GM19025 (cell line): Measurements from ENCODE around the gene TUBA3D.
A peak's percentile ranks its signal among the peaks of the same experiment; 100 is the strongest.
"Not testable (repeated sequence)": the region's sequence is repeated elsewhere in the genome, so short reads cannot be mapped to it uniquely, and the experiment has no call there.

Source experiments
- ATAC-seq: cut with Tn5 transposase; IDR thresholded peaks from one replicate; pipeline ENCODE4 v1.9.1; 2021; ENCODE audit warnings: mild to moderate bottlenecking, low read depth, moderate library complexity; ENCODE audit not compliant: unreplicated experiment

Gene TUBA3D

GRCh38 chr2:131511969-131512870 is 36.3 kb downstream of the TUBA3D start:
- ATAC-seq = not testable (repeated sequence)

DNA sequence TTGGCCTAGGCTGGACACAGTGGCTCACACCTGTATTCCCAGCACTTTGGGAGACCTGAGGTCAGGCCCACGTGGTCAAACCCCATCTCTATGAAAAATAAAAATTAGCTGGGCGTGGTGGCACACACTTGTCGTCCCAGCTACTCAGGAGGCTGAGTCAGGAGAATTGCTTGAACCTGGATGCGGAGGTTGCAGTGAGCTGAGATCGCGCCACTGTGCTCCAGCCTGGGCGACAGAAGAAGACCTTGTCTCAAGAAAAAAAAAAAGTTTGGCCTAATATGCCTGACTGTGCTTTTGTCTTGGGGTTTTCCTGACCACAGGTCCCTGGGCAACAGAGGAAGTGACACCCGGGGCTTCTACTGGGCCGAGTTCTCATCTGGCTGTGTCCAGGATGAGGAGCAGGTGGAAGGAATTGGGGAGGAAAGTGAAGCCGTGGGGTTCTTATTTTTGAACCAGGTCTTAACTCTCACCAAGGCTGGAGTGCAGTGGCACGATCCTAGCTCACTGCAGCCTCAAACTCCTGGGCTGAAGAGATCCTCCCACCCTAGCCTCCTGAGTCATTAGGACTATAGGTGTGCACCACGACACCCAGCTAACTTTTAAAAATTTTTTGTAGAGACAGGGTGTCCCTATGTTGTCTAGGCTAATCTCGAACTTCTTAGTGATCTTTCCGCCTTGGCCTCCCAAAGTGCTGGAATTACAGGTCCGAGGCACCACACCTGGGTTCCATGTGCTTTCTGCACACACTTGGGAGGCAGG is 38.7 kb downstream of the TUBA3D start:
- peak; percentile 80 for ATAC-seq

- ATAC-seq = not testable (repeated sequence)
Observed at GRCh38 chr2:131515235-131515634, 39.3 kb downstream of the TUBA3D start.

GRCh38 chr2:131516011-131516410 is 40.1 kb downstream of the TUBA3D start:
- ATAC-seq = no peak

- not testable (repeated sequence) for ATAC-seq
Observed at GRCh38 chr2:131516621-131517020, 40.7 kb downstream of the TUBA3D start.

DNA sequence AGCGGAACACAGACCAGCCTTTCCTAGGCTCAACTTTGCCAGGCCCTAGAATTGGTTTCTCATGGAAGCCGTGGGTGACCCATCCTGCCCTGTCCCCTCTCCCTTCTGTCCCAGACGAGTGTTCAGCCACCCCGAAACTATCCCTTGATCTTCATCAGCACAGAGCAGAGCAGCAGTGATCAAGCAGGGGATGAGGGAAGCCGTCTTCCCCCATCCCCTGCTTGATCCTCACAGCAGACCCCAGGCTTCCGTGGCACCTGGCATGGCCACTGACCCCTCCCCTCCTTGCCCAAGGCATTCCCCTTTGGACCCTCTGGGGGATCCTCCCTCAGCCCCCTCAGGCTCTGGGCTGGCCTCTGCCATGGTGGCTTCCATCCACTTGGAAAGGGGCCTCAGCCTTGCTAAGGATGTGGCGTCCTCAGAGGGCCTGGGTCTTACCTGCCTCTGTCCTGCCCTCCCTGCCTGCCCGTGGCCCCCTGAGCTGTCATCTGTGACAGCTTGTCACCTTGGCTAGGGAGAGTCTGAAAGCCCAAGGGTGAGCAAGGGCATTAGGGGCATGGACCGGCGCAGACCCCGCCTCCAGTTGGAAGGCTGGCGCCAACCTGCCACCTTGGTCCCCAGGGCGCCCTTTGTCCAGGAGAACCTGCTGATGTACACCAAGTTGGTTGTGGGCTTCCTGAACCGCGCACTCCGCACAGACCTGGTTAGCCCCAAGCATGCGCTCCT is 41.4 kb downstream of the TUBA3D start:
- no peak for ATAC-seq

- not testable (repeated sequence) for ATAC-seq
Observed at GRCh38 chr2:131517856-131518255, 41.9 kb downstream of the TUBA3D start.

DNA sequence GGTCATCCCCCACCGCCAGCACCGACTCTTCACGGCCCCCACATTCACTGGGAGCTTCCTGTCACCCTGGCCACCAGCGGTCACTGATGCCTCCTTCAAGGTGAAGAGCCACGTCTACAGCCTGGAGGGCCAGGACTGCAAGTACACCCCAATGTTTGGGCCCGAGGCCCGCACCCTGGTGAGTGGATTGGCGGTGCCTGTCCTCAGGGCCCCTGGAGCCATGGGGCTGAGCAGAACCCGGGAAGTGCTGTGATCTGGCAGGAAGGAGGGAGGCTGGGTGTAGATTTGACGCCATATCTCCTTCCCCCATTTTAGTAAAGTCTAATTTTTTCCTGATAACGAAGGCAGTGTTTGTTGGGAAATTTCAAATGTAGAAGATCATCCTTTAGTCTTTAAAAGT is 42.6 kb downstream of the TUBA3D start:
- not testable (repeated sequence) for ATAC-seq

DNA sequence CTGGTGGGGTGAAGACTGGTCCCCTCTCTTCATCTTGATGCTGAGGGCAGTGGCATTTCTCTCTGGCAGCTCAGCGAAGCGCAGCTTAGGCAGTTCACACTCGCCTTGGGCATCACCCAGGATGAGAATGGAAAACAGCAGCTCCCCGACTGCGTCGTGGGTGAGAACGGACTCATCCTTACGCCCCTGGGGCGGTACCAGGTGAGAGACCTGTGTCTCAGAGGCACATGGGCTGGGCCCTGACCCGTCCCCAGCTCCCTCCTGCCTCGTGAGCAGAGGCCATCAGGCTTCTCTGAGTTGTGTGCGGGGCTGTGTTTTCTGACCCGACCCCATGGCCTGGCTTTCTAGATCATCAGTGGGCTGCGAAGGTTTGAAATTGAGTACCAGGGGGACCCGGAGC is 43.5 kb downstream of the TUBA3D start:
- ATAC-seq = no peak

GRCh38 chr2:131519871-131520470 is 44.1 kb downstream of the TUBA3D start:
- ATAC-seq = not testable (repeated sequence)

DNA sequence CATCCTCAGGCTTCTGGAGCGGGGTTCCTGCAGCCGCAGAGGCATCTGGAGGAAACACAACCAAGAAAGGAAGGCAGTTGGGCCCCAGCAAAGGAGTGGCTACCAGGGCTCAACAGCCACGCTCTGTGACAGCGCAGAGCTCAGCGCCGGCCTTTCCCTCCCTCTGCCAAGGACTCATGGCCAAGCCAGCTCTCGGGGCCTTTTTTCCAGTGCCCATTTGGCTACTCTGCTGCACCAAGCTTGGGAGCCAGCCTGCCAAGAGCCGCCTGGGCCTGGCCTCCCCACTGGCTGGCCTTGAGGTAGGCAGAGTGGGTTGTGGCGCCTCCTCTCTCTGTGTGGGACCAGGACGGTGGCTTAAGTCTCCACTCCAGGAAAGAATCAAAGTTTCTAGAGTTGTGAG is 44.6 kb downstream of the TUBA3D start:
- no peak for ATAC-seq

- not testable (repeated sequence) for ATAC-seq
Observed at GRCh38 chr2:131521524-131521923, 45.6 kb downstream of the TUBA3D start.

DNA sequence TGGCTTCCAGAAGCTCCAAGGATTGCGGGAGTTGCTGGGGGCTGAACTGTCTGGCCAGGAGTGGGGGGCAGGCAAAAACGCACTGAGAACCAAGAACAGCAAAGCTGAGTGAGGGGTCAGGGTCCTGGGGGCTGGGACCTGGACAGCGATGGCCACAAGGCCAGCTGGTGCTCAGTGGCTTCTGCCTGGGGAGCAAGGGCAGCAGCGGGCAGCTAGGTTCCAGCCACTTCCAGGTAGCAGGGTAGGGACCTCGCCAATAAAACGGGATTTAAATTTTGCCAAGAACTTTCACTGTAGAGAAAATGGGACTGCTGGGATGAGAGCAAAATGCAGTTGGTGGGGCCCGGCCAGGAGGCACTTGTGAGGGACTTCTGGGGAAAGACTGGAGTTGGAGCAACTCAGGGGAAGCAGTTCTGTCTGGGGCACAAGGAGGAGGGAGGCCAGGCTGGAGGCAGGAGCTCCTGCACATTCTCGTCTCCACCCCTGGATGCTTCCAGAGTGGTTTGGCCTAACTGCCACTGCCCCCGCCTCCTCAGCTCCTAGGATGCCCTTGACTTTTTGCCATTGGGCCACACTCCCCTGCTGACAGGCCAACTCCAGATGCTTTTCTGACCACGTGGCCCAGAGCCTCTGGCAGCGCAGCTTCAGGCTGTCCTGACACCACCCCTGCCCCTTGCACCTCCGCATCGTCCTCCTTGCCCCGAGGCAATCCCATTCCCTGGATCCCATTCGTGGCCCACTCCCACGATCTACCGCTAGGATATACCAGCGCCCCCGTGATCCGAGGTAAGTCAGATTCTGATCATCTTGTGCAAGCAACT is 46.3 kb downstream of the TUBA3D start:
- ATAC-seq = no peak

DNA sequence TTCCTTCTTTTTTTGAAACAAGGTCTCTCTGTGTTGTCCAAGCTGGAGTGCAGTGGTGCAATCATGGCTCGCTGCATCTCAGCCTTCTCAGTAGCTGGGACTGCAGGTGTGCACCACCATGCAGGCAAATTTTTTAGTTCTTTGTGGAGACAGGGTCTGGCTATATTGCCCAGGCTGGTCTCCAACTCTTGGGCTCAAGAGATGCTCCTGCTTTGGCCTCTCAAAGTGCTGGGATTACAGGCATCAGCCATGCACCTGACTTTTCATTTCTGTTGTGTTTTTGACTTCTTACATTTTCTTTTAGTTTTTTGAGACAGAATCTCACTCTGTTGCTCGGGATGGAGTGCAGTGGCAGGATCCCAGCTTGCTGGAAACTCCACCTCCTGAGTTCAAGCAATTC is 49.3 kb downstream of the TUBA3D start:
- ATAC-seq = not testable (repeated sequence)

GRCh38 chr2:131527131-131528001 is 51.4 kb downstream of the TUBA3D start, which contains the start of gene CCDC74A:
Gene CCDC74A, plus strand, starts transcription at chr2:131527888. Its CDS starts 83 bp downstream, at chr2:131527971.
- ATAC-seq = peak; percentile 87

DNA sequence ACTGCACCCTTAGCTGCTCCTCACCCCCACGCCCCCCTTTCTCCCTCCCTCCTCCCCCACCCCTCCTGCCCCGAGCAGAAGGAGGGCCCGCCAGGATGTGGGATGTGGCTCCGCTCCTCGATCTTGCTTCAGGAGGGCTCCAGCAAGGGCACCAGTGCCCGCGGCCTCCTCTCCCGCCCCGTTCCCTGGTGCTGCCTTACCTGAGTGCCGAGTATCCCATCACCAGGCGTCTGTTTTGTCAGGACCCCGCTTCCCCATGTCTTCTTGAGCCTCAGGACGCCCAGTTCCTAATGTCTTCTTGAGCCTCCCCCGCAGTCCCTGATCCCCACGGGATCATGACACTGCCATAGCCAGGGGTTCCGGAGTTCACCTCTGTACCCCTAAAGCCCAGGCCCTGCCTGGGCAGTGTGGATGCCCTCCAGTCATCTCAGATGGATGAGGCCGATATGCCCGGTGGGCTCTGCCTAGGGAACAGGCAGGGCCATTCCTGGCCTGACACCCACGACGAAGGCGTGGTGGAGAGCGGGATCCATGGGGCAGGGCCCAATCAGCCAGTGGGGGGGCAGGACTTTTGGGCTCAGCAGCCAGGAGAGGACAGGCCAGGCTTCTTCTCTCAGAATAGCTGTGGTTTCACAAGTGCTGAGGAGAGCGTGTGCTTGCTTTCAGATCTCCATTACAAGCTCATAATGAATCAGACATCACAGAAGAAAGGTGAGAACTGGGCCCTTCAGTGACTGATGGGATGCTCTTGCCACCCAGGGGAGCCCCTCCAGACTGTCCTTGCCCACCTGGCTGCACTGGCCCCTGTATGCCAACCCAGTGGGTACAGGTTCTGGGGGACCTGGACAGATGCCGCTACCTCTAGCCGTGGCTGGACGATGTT is 53.3 kb downstream of the TUBA3D start:
- ATAC-seq = peak; percentile 53

DNA sequence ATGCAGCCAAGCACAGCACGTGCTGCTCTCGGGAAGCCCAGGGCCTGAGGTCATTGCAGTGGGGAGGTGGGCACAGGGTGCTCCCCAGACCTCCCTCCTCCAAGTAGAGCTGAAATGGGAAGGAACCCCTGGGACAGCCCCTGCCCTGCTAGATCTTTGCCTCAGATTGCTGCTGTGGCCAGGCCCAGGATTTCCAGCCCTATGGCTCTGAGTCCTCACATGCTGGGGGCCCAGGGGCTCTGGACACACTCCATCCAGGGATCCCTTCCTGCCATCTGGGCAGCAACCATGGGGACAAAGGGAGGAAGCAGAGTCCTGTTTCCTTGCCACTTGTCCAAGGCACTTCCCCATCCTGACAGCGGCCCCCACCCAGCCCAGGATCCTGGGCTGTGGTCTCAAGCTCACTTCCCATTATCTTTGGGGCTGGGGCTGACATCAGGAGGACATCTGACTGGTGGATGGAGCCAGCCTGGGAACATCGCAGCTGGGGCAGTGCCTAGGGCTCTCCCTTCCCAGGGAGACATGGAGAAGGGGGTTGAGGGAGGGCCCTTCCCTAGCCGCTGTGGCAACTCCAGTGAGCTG is 54.0 kb downstream of the TUBA3D start:
- not testable (repeated sequence) for ATAC-seq
